GM18861 (cell line): Measurements from ENCODE around the gene CRABP2.

Experiments used
- ATAC-seq: cut with Tn5 transposase; IDR thresholded peaks from one replicate; pipeline ENCODE4 v1.9.1; 2021; ENCODE audit not compliant: unreplicated experiment

Gene CRABP2

GRCh38 chr1:156742017-156742416 is 36.6 kb upstream of the CRABP2 start:
- ATAC-seq = no peak

- ATAC-seq = peak; percentile 1
These were observed 36.1 kb upstream of the CRABP2 start for GRCh38 chr1:156741481-156741983.

- peak; percentile 82 for ATAC-seq
These were observed 35.5 kb upstream of the CRABP2 start, which contains the start of gene MRPL24 for GRCh38 chr1:156740741-156741480. TSS of gene MRPL24 (minus strand) at chr1:156741088. CDS start at chr1:156738704, 2,384 bp downstream.

- peak; percentile 3 for ATAC-seq
These were observed 34.9 kb upstream of the CRABP2 start for GRCh38 chr1:156740237-156740740.

- no peak for ATAC-seq
These were observed 33.5 kb upstream of the CRABP2 start for GRCh38 chr1:156738916-156739315.

GRCh38 chr1:156738407-156738806 is 33.0 kb upstream of the CRABP2 start:
- ATAC-seq = no peak

- no peak for ATAC-seq
These were observed 28.7 kb upstream of the CRABP2 start for GRCh38 chr1:156733989-156734584.

GRCh38 chr1:156728599-156729462 is 23.4 kb upstream of the CRABP2 start, which contains the start of gene ISG20L2:
TSS of gene ISG20L2 (minus strand) at chr1:156728766. CDS start at chr1:156727652, 1,114 bp downstream.
- ATAC-seq = peak; percentile 83

- peak; percentile 26 for ATAC-seq
These were observed 22.7 kb upstream of the CRABP2 start, which contains the start of gene METTL25B for GRCh38 chr1:156727926-156728598. TSS of gene METTL25B (plus strand) at chr1:156728469. CDS start at chr1:156729105, 636 bp downstream.

GRCh38 chr1:156727492-156727891 is 22.1 kb upstream of the CRABP2 start:
- no peak for ATAC-seq

- ATAC-seq = no peak
These were observed 21.3 kb upstream of the CRABP2 start for GRCh38 chr1:156726549-156727226.

- peak; percentile 38 for ATAC-seq
These were observed 20.4 kb upstream of the CRABP2 start for GRCh38 chr1:156725683-156726280.

- ATAC-seq = no peak
These were observed 16.2 kb upstream of the CRABP2 start for GRCh38 chr1:156721535-156721934.

GRCh38 chr1:156721131-156721530 is 15.7 kb upstream of the CRABP2 start:
- ATAC-seq = no peak

- ATAC-seq = no peak
These were observed 12.0 kb upstream of the CRABP2 start for GRCh38 chr1:156717351-156717750.

- ATAC-seq = no peak
These were observed 9.4 kb upstream of the CRABP2 start for GRCh38 chr1:156714830-156715229.

- ATAC-seq = no peak
These were observed 7.2 kb upstream of the CRABP2 start for GRCh38 chr1:156712626-156713025.

GRCh38 chr1:156711011-156711817 is 5.8 kb upstream of the CRABP2 start:
- ATAC-seq = no peak
